SJCRH30 (cell line): ENCODE results near the gene GBF1. TPM values are rescaled to one million over a fixed set of nuclear protein-coding genes. Genes with fewer than 3 reads are reported as not detected.
A peak's percentile ranks its signal among the peaks of the same experiment; 100 is the strongest.

Source experiments
- DNase-seq, 2 experiments: peaks; one replicate each; pipeline ENCODE4 v3.0.0-alpha.2; 2015 to 2020
- H3K27ac ChIP-seq: fragments of 250-450 bp; sonication (Bioruptor Pico); 2 replicates; pipeline ENCODE4 v1.5.1; 2020; ENCODE audit warnings: mild to moderate bottlenecking, moderate library complexity
- H3K27me3 ChIP-seq: fragments of 250-450 bp; sonication (Bioruptor Pico); 2 replicates; pipeline ENCODE4 v1.5.1; 2020; ENCODE audit warnings: mild to moderate bottlenecking, moderate library complexity
- H3K36me3 ChIP-seq: fragments of 250-450 bp; sonication (Bioruptor Pico); 2 replicates; pipeline ENCODE4 v1.5.1; 2020; ENCODE audit warnings: mild to moderate bottlenecking, moderate library complexity
- H3K4me1 ChIP-seq: fragments of 250-450 bp; sonication (Bioruptor Pico); 2 replicates; pipeline ENCODE4 v1.5.1; 2020; ENCODE audit warnings: mild to moderate bottlenecking, moderate library complexity
- H3K4me3 ChIP-seq: fragments of 250-450 bp; sonication (Bioruptor Pico); 2 replicates; pipeline ENCODE4 v1.5.1; 2020; ENCODE audit warnings: mild to moderate bottlenecking, moderate library complexity
- H3K9me3 ChIP-seq: fragments of 250-450 bp; sonication (Bioruptor Pico); replicated peaks from 2 replicates; pipeline ENCODE4 v1.5.1; 2020; ENCODE audit warnings: mild to moderate bottlenecking, moderate library complexity
- total RNA-seq: library from RNA; depleted of rRNA; stranded (reverse); fragments of >200 nt; shearing (Covaris generic); gene quantifications from 2 replicates; pipeline ENCODE4 v1.2.3, GENCODE V29; 2014

Gene GBF1
- total RNA-seq, 1 experiment from 2014 or later, result 131 TPM

GRCh38 chr10:102420181-102420713, 174.9 kb downstream of the GBF1 start:
- H3K27me3 ChIP-seq, result peaks cover under 1% of the 10 kb centered on the region; the same call in 1 of the 2 replicates
- peak overlapping the region; percentile 39; the same call in 1 of the 2 replicates for H3K27ac ChIP-seq
- peak overlapping the region; percentile 71 for H3K4me3 ChIP-seq
- no peak for DNase-seq
- no peaks in the 10 kb centered on the region for H3K36me3 ChIP-seq
- no peaks in the 10 kb centered on the region for H3K9me3 ChIP-seq
- no peaks in the 10 kb centered on the region; the same call in 1 of the 2 replicates for H3K4me1 ChIP-seq

- Histone ChIP-seq H3K36me3 (no peaks in the 10 kb centered on the region), H3K27me3 (no peaks in the 10 kb centered on the region), H3K9me3 (no peaks in the 10 kb centered on the region), H3K4me1 (no peaks in the 10 kb centered on the region; the same call in 1 of the 2 replicates), H3K27ac (peak within 1 kb of the TSS; percentile 39), H3K4me3 (peak within 1 kb of the TSS; percentile 71)
- DNase-seq, result peak; percentile 100
Measured at GRCh38 chr10:102420714-102421506, 175.6 kb downstream of the GBF1 start, which contains the start of gene FBXL15. FBXL15 (plus strand) TSS chr10:102420836; CDS start chr10:102421130, 294 bp downstream.

GRCh38 chr10:102421507-102421756, 176.1 kb downstream of the GBF1 start:
- no peaks in the 10 kb centered on the region for H3K9me3 ChIP-seq
- peak overlapping the region; percentile 39 for H3K27ac ChIP-seq

GRCh38 chr10:102421757-102422512, 176.6 kb downstream of the GBF1 start:
- Histone ChIP-seq H3K27ac (no peak overlapping the region; the same call in 1 of the 2 replicates), H3K27me3 (no peaks in the 10 kb centered on the region), H3K9me3 (no peaks in the 10 kb centered on the region), H3K4me1 (no peaks in the 10 kb centered on the region; the same call in 1 of the 2 replicates), H3K4me3 (peak overlapping the region; percentile 71), H3K36me3 (no peaks in the 10 kb centered on the region)
- DNase-seq, result no peak

More at GRCh38 chr10:102421507-102421756, 176.1 kb downstream of the GBF1 start:
- peak overlapping the region; percentile 71 for H3K4me3 ChIP-seq
- no peaks in the 10 kb centered on the region; the same call in 1 of the 2 replicates for H3K4me1 ChIP-seq
- H3K27me3 ChIP-seq, result no peaks in the 10 kb centered on the region
- DNase-seq, result no peak
- no peaks in the 10 kb centered on the region for H3K36me3 ChIP-seq

- H3K36me3 ChIP-seq, result no peaks in the 10 kb centered on the region
- no peaks in the 10 kb centered on the region for H3K27me3 ChIP-seq
- H3K4me1 ChIP-seq, result no peaks in the 10 kb centered on the region; the same call in 1 of the 2 replicates
- H3K27ac ChIP-seq, result no peak overlapping the region
- H3K9me3 ChIP-seq, result no peaks in the 10 kb centered on the region
- no peak overlapping the region for H3K4me3 ChIP-seq
- no peak for DNase-seq
Measured at GRCh38 chr10:102422545-102423129, 177.3 kb downstream of the GBF1 start.

- H3K9me3 ChIP-seq, result no peaks in the 10 kb centered on the region
- H3K27ac ChIP-seq, result no peak overlapping the region
- H3K4me3 ChIP-seq, result no peak overlapping the region
- no peak for DNase-seq
- no peaks in the 10 kb centered on the region for H3K27me3 ChIP-seq
- no peaks in the 10 kb centered on the region; the same call in 1 of the 2 replicates for H3K4me1 ChIP-seq
- no peaks in the 10 kb centered on the region for H3K36me3 ChIP-seq
Measured at GRCh38 chr10:102423372-102423968, 178.1 kb downstream of the GBF1 start.

- no peak for DNase-seq
- H3K9me3 ChIP-seq, result no peaks in the 10 kb centered on the region
- H3K4me3 ChIP-seq, result no peak overlapping the region
- H3K36me3 ChIP-seq, result no peaks in the 10 kb centered on the region
- no peak overlapping the region for H3K27ac ChIP-seq
- no peaks in the 10 kb centered on the region; the same call in 1 of the 2 replicates for H3K4me1 ChIP-seq
- H3K27me3 ChIP-seq, result no peaks in the 10 kb centered on the region
Measured at GRCh38 chr10:102424145-102424544, 178.8 kb downstream of the GBF1 start.

GRCh38 chr10:102424916-102425315, 179.6 kb downstream of the GBF1 start:
- Histone ChIP-seq H3K27me3 (no peaks in the 10 kb centered on the region), H3K9me3 (no peaks in the 10 kb centered on the region), H3K4me3 (no peak overlapping the region), H3K36me3 (no peaks in the 10 kb centered on the region), H3K27ac (no peak overlapping the region), H3K4me1 (no peaks in the 10 kb centered on the region)
- no peak for DNase-seq

GRCh38 chr10:102425444-102425843, 180.1 kb downstream of the GBF1 start:
- H3K4me1 ChIP-seq, result no peaks in the 10 kb centered on the region
- DNase-seq, result no peak
- no peaks in the 10 kb centered on the region for H3K36me3 ChIP-seq
- no peak overlapping the region for H3K4me3 ChIP-seq
- H3K27me3 ChIP-seq, result no peaks in the 10 kb centered on the region
- H3K27ac ChIP-seq, result no peak overlapping the region
- H3K9me3 ChIP-seq, result no peaks in the 10 kb centered on the region

- Histone ChIP-seq H3K4me1 (peaks cover 3% of the 10 kb centered on the region; the same call in 1 of the 2 replicates), H3K27ac (no peak overlapping the region), H3K27me3 (no peaks in the 10 kb centered on the region), H3K36me3 (no peaks in the 10 kb centered on the region), H3K4me3 (no peak overlapping the region), H3K9me3 (no peaks in the 10 kb centered on the region)
- DNase-seq, result no peak
Measured at GRCh38 chr10:102426803-102427287, 181.5 kb downstream of the GBF1 start.

GRCh38 chr10:102429468-102429867, 184.1 kb downstream of the GBF1 start:
- no peak for DNase-seq
- peaks cover 2% of the 10 kb centered on the region for H3K27me3 ChIP-seq
- no peak overlapping the region for H3K27ac ChIP-seq
- H3K4me1 ChIP-seq, result peaks cover 3% of the 10 kb centered on the region; the same call in 1 of the 2 replicates
- H3K9me3 ChIP-seq, result no peaks in the 10 kb centered on the region
- no peaks in the 10 kb centered on the region for H3K36me3 ChIP-seq
- H3K4me3 ChIP-seq, result no peak overlapping the region

GRCh38 chr10:102431452-102432124, 186.3 kb downstream of the GBF1 start:
- H3K4me1 ChIP-seq, result peaks cover 3% of the 10 kb centered on the region; the same call in 1 of the 2 replicates
- peaks cover 15% of the 10 kb centered on the region for H3K27me3 ChIP-seq
- H3K9me3 ChIP-seq, result no peaks in the 10 kb centered on the region
- H3K27ac ChIP-seq, result peak overlapping the region; percentile 66
- H3K4me3 ChIP-seq, result peak overlapping the region; percentile 82
- peak; percentile 65 to 71 for DNase-seq
- no peaks in the 10 kb centered on the region for H3K36me3 ChIP-seq
